ENCODE data around the gene PHLDB3.

PHLDB3 gene

DNA sequence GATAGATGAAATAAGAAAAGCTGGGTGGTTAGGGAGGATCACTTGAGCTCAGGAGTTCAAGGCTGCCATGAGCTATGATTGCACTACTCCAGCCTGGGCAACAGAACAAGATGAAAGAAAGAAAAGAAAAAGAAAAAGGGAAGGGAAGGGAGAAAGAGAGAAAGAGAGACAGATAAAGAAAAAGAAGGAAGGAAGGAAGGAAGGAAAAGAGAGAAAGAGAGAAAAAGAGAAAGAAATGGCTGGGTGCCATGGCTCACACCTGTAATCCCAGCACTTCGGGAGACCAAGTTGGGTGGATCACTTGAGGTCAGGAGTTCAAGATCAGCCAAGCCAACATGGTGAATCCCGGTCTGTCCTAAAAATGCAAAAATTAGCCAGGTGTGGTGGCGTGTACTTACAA, 68.8 kb downstream of the PHLDB3 start:
- no peak overlapping the region for H3K9ac ChIP-seq (ENCODE audit: low read length)
- H3K4me3 ChIP-seq (ENCODE audit: insufficient read depth, low read length, poor library complexity, severe bottlenecking), result no peak overlapping the region
- H3K36me3 ChIP-seq (ENCODE audit: low read length), result no peaks in the 10 kb centered on the region
- H3K27ac ChIP-seq (ENCODE audit: low read depth, low read length), result no peak overlapping the region
- no peaks in the 10 kb centered on the region for H4K20me1 ChIP-seq (ENCODE audit: low read depth, low read length)
- no peak overlapping the region for H2AFZ ChIP-seq (ENCODE audit: low read depth, low read length, severe bottlenecking)
- no peaks in the 10 kb centered on the region for H3K9me2 ChIP-seq (replicated peaks; ENCODE audit: insufficient read depth, low read length)
- no peaks in the 10 kb centered on the region for H3K9me3 ChIP-seq (ENCODE audit: insufficient read depth, low read length)
- H3K4me2 ChIP-seq (ENCODE audit: low read depth, low read length, poor library complexity, severe bottlenecking), result no peak overlapping the region
- H3K27me3 ChIP-seq (ENCODE audit: low read length), result no peaks in the 10 kb centered on the region
- H3K79me2 ChIP-seq (ENCODE audit: insufficient read depth, low read length), result no peaks in the 10 kb centered on the region
- no peaks in the 10 kb centered on the region for H3F3A ChIP-seq (ENCODE audit: insufficient read depth)
- TF ChIP-seq EZH2phosphoT487 (conservative IDR thresholded peaks at IDR 0.05; ENCODE audit: low read length), result no peak
- TF ChIP-seq, protein P1, sequence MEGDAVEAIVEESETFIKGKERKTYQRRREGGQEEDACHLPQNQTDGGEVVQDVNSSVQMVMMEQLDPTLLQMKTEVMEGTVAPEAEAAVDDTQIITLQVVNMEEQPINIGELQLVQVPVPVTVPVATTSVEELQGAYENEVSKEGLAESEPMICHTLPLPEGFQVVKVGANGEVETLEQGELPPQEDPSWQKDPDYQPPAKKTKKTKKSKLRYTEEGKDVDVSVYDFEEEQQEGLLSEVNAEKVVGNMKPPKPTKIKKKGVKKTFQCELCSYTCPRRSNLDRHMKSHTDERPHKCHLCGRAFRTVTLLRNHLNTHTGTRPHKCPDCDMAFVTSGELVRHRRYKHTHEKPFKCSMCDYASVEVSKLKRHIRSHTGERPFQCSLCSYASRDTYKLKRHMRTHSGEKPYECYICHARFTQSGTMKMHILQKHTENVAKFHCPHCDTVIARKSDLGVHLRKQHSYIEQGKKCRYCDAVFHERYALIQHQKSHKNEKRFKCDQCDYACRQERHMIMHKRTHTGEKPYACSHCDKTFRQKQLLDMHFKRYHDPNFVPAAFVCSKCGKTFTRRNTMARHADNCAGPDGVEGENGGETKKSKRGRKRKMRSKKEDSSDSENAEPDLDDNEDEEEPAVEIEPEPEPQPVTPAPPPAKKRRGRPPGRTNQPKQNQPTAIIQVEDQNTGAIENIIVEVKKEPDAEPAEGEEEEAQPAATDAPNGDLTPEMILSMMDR (IDR thresholded peaks at IDR 0.05; ENCODE audit: insufficient read depth, low read length, poor library complexity, severe bottlenecking), result no peak

DNA sequence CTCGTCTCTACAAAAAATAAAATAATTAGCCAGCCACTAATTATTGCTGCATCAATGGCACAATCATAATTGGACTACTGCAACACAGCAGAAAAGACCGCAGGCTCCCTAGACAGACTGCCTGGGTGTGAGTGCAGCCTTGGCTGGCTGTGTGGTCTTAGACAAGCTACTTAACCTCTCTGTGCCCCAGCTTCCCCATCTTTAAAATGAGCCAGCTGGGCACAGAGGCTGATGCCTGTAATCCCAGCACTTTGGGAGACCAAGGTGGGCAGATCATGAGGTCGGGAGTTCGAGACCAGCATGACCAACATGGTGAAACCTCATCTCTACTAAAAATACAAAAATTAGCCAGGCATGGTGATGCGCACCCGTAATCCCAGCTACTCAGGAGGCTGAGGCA, 70.9 kb downstream of the PHLDB3 start:
- Histone ChIP-seq H3K9me2 (replicated peaks; ENCODE audit: insufficient read depth, low read length) (no peaks in the 10 kb centered on the region), H3K27ac (ENCODE audit: low read depth, low read length) (no peak overlapping the region), H3K9me3 (ENCODE audit: insufficient read depth, low read length) (no peaks in the 10 kb centered on the region), H3K27me3 (ENCODE audit: low read length) (no peaks in the 10 kb centered on the region), H3K4me2 (ENCODE audit: low read depth, low read length, poor library complexity, severe bottlenecking) (no peak overlapping the region), H3K79me2 (ENCODE audit: insufficient read depth, low read length) (no peaks in the 10 kb centered on the region), H3K4me3 (ENCODE audit: insufficient read depth, low read length, poor library complexity, severe bottlenecking) (no peak overlapping the region), H3K9ac (ENCODE audit: low read length) (no peak overlapping the region), H3F3A (ENCODE audit: insufficient read depth) (no peaks in the 10 kb centered on the region), H3K36me3 (ENCODE audit: low read length) (no peaks in the 10 kb centered on the region), H4K20me1 (ENCODE audit: low read depth, low read length) (no peaks in the 10 kb centered on the region), H2AFZ (ENCODE audit: low read depth, low read length, severe bottlenecking) (no peak overlapping the region)
- TF ChIP-seq EZH2phosphoT487 (conservative IDR thresholded peaks at IDR 0.05; ENCODE audit: low read length), result no peak
- TF ChIP-seq, protein P1 (IDR thresholded peaks at IDR 0.05; ENCODE audit: insufficient read depth, low read length, poor library complexity, severe bottlenecking), result no peak

DNA sequence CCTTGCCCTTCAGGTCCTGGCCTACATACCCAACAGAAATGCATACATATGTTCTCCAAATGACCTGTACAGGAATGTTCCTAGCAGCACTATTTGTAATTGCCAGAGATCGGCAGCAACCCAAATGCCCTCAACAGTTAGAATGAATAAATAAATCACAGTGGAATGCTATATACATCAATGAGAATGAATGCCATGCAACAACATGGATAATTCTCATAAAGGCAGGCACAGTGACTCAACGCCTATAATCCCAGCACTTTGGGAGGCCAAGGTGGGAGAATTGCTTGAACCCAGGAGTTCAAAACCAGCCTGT, 71.2 kb downstream of the PHLDB3 start:
- H3K27me3 ChIP-seq (ENCODE audit: low read length), result no peaks in the 10 kb centered on the region
- no peak overlapping the region for H3K27ac ChIP-seq (ENCODE audit: low read depth, low read length)
- no peaks in the 10 kb centered on the region for H3K79me2 ChIP-seq (ENCODE audit: insufficient read depth, low read length)
- no peaks in the 10 kb centered on the region for H3K36me3 ChIP-seq (ENCODE audit: low read length)
- H3K9ac ChIP-seq (ENCODE audit: low read length), result no peak overlapping the region
- H3K9me2 ChIP-seq (replicated peaks; ENCODE audit: insufficient read depth, low read length), result no peaks in the 10 kb centered on the region
- TF ChIP-seq EZH2phosphoT487 (conservative IDR thresholded peaks at IDR 0.05; ENCODE audit: low read length), result no peak
- TF ChIP-seq, protein P1 (IDR thresholded peaks at IDR 0.05; ENCODE audit: insufficient read depth, low read length, poor library complexity, severe bottlenecking), result no peak
- H3K4me2 ChIP-seq (ENCODE audit: low read depth, low read length, poor library complexity, severe bottlenecking), result no peak overlapping the region
- no peaks in the 10 kb centered on the region for H4K20me1 ChIP-seq (ENCODE audit: low read depth, low read length)
- H2AFZ ChIP-seq (ENCODE audit: low read depth, low read length, severe bottlenecking), result no peak overlapping the region
- H3K9me3 ChIP-seq (ENCODE audit: insufficient read depth, low read length), result no peaks in the 10 kb centered on the region
- H3F3A ChIP-seq (ENCODE audit: insufficient read depth), result no peaks in the 10 kb centered on the region
- no peak overlapping the region for H3K4me3 ChIP-seq (ENCODE audit: insufficient read depth, low read length, poor library complexity, severe bottlenecking)

DNA sequence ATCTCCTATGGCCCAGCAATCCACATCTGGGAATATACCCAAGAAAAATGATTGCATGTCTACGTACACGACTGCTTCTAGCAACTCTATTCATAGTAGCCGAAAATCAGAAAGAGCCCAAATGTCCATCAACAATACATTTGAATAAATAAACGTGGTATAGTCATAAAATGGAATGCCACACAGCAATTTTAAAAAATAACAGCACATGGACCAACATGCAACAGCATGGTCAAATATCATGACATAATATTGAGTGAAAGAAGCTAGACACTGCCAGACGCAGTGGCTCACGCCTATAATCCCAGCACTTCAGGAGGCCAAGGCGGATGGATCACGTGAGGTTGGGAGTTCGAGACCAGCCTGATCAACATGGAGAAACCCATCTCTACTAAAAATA, 73.6 kb downstream of the PHLDB3 start:
- Histone ChIP-seq H3K9ac (ENCODE audit: low read length) (no peak overlapping the region), H2AFZ (ENCODE audit: low read depth, low read length, severe bottlenecking) (no peak overlapping the region), H3K9me2 (replicated peaks; ENCODE audit: insufficient read depth, low read length) (no peaks in the 10 kb centered on the region), H3K79me2 (ENCODE audit: insufficient read depth, low read length) (no peaks in the 10 kb centered on the region), H3K4me3 (ENCODE audit: insufficient read depth, low read length, poor library complexity, severe bottlenecking) (no peak overlapping the region), H3K4me2 (ENCODE audit: low read depth, low read length, poor library complexity, severe bottlenecking) (no peak overlapping the region), H3F3A (ENCODE audit: insufficient read depth) (no peaks in the 10 kb centered on the region), H3K9me3 (ENCODE audit: insufficient read depth, low read length) (no peaks in the 10 kb centered on the region), H3K36me3 (ENCODE audit: low read length) (no peaks in the 10 kb centered on the region), H4K20me1 (ENCODE audit: low read depth, low read length) (no peaks in the 10 kb centered on the region), H3K27ac (ENCODE audit: low read depth, low read length) (no peak overlapping the region), H3K27me3 (ENCODE audit: low read length) (no peaks in the 10 kb centered on the region)
- no peak for TF ChIP-seq EZH2phosphoT487 (conservative IDR thresholded peaks at IDR 0.05; ENCODE audit: low read length)
- TF ChIP-seq, protein P1 (IDR thresholded peaks at IDR 0.05; ENCODE audit: insufficient read depth, low read length, poor library complexity, severe bottlenecking), result no peak
